A549 (cell line): ENCODE data around the gene HSPA4. TPM values are rescaled to one million over a fixed set of nuclear protein-coding genes. Genes with fewer than 3 reads are reported as not detected.

Source experiments
- ATAC-seq, 2 experiments: fragments of 200-7000 bp in 1 of 2; fragments of >200 bp in 1 of 2; cut with Nextera tagmentation in 1 of 2; cut with Tn5 transposase in 1 of 2; 3 replicates each; pipeline versions ENCODE4 v1.8.0 to v1.9.1; 2018 to 2020; ENCODE audit warnings: mild to moderate bottlenecking in 1 of 2, moderate library complexity in 1 of 2
- CTCF ChIA-PET: fragments of 300-600 bp; sonication (Branson Sonifier 250); formaldehyde crosslinking; extraction: SDS; loops from one replicate; lab custom pipeline; 2021; ENCODE audit warnings: antibody characterized with exemption, inconsistent platforms; lab: Yijun Ruan, JAX
- POLR2A ChIA-PET: fragments of 350-600 bp; formaldehyde crosslinking; extraction: SDS; loops from one replicate; lab custom pipeline; 2021; ENCODE audit warnings: antibody characterized with exemption, inconsistent platforms; lab: Yijun Ruan, JAX
- DNase-seq, 2 experiments: peaks; one replicate each; pipeline versions ENCODE4 v3.0.0 to v3.0.0-alpha.2; 2011 to 2016; ENCODE audit warnings: low read depth in 1 of 2, low spot score in 1 of 2
- FAIRE-seq: peaks from 2 replicates; lab custom pipeline; 2011; peaks lifted over from hg19 to GRCh38; lab: Jason Lieb, UNC
- H3K27ac ChIP-seq, 2 experiments: fragments of >200 bp; sonication (Bioruptor Twin); formaldehyde crosslinking; 3 replicates each; pipeline ENCODE4 v1.5.1; 2016 to 2017
- H3K4me1 ChIP-seq: fragments of >200 bp; sonication (Bioruptor Twin); formaldehyde crosslinking; 3 replicates; pipeline ENCODE4 v1.6.1; 2016
- H3K4me2 ChIP-seq: fragments of >200 bp; sonication (Bioruptor Twin); formaldehyde crosslinking; 3 replicates; pipeline ENCODE4 v1.6.1; 2016
- H3K4me3 ChIP-seq: fragments of >200 bp; sonication (Bioruptor Twin); formaldehyde crosslinking; 3 replicates; pipeline ENCODE4 v1.5.1; 2016
- H3K9me3 ChIP-seq: fragments of >200 bp; sonication (Bioruptor Twin); formaldehyde crosslinking; 3 replicates; pipeline ENCODE4 v1.6.1; 2016
- CBX2 ChIP-seq: fragments of 200-600 bp; sonication (generic); IDR thresholded peaks from 2 replicates; pipeline ENCODE4 v1.6.1; 2016; ENCODE audit warnings: low read depth, mild to moderate bottlenecking, borderline replicate concordance
- CEBPB ChIP-seq, 2 experiments: fragments of >200 bp in 1 of 2; sonication (Bioruptor Twin) in 1 of 2; formaldehyde crosslinking in 1 of 2; IDR thresholded peaks; 2 replicates each; pipeline ENCODE4 v1.6.1; 2012 to 2016
- CHD4 ChIP-seq: fragments of 200-600 bp; sonication (generic); IDR thresholded peaks from 2 replicates; pipeline ENCODE4 v1.6.1; 2016; ENCODE audit warnings: antibody characterized with exemption, mild to moderate bottlenecking, borderline replicate concordance
- ELK1 ChIP-seq: fragments of 150-350 bp; IDR thresholded peaks from 2 replicates; pipeline ENCODE4 v1.6.1; 2014; ENCODE audit warnings: low read depth, mild to moderate bottlenecking, low read length
- HOXB13 ChIP-seq: fragments of 250-450 bp; sonication (Bioruptor Pico); IDR thresholded peaks from 2 replicates; pipeline ENCODE4 v1.5.0; 2020; ENCODE audit warnings: low read depth, mild to moderate bottlenecking, moderate library complexity
- KDM1A ChIP-seq: fragments of 200-600 bp; sonication (generic); IDR thresholded peaks from 2 replicates; pipeline ENCODE4 v1.6.1; 2016; ENCODE audit warnings: low read depth, mild to moderate bottlenecking
- MAFK ChIP-seq: fragments of 450-650 bp; IDR thresholded peaks from 2 replicates; pipeline ENCODE4 v1.6.1; 2014; ENCODE audit not compliant: partially characterized antibody
- MYC ChIP-seq: IDR thresholded peaks from 2 replicates; pipeline ENCODE4 v1.6.1; 2012; ENCODE audit warnings: mild to moderate bottlenecking, inconsistent platforms, low read length, improper control_type of control experiment, borderline replicate concordance
- NFE2L2 ChIP-seq: fragments of 150-350 bp; conservative IDR thresholded peaks from 2 replicates; pipeline ENCODE4 v1.6.1; 2014; ENCODE audit warnings: low read length
- NR3C1 ChIP-seq: fragments of >200 bp; sonication (Bioruptor Twin); formaldehyde crosslinking; IDR thresholded peaks from 3 replicates; pipeline ENCODE4 v1.6.1; 2017
- PHF8 ChIP-seq: fragments of 200-600 bp; sonication (generic); IDR thresholded peaks from 2 replicates; pipeline ENCODE4 v1.6.1; 2016; ENCODE audit warnings: low read depth, mild to moderate bottlenecking, antibody characterized with exemption, moderate library complexity, borderline replicate concordance
- RAD21 ChIP-seq, 2 experiments: fragments of >200 bp in 1 of 2; sonication (Bioruptor Twin) in 1 of 2; formaldehyde crosslinking in 1 of 2; IDR thresholded peaks in 1 of 2; conservative IDR thresholded peaks in 1 of 2; 2 replicates in 1 of 2; 3 replicates in 1 of 2; pipeline ENCODE4 v1.6.1; 2012 to 2018; ENCODE audit warnings: inconsistent platforms in 1 of 2
- RCOR1 ChIP-seq: fragments of 150-350 bp; IDR thresholded peaks from 2 replicates; pipeline ENCODE4 v1.6.1; 2014; ENCODE audit warnings: antibody characterized with exemption, low read length, low read depth
- SMC3 ChIP-seq: fragments of >200 bp; sonication (Bioruptor Twin); formaldehyde crosslinking; IDR thresholded peaks from 3 replicates; pipeline ENCODE4 v1.6.1; 2018; ENCODE audit warnings: inconsistent platforms
- TFCP2L1 ChIP-seq: fragments of 250-450 bp; sonication (Bioruptor Pico); IDR thresholded peaks from 2 replicates; pipeline ENCODE4 v1.5.0; 2021; ENCODE audit warnings: mild to moderate bottlenecking
- ZC3H11A ChIP-seq: fragments of 450-650 bp; IDR thresholded peaks from 2 replicates; pipeline ENCODE4 v1.6.1; 2014; ENCODE audit warnings: antibody characterized with exemption, mild to moderate bottlenecking
- WGBS: methylation state at CpG from one replicate; pipeline ENCODE4 v1.1.6; 2017; ENCODE audit errors: missing lambda C conversion rate; 5-methylcytosine and 5-hydroxymethylcytosine counted together
- polyA plus RNA-seq, 4 experiments: library from polyadenylated mRNA; depleted of rRNA in 3 of 4; stranded (reverse); fragments of >200 nt; fragmentation: RNase III in 1 of 4; extraction: RNeasy Plus Mini Kit Qiagen cat#74134 plus additional on column Dnase treatment in 1 of 4; gene quantifications; 2 replicates in 3 of 4; 3 replicates in 1 of 4; pipeline ENCODE4 v1.2.3, GENCODE V29; 2011 to 2017
- TF ChIP-seq, protein P1 (sequence below): fragments of >200 bp; sonication (Bioruptor Twin); formaldehyde crosslinking; IDR thresholded peaks from 3 replicates; pipeline ENCODE4 v1.6.1; 2016
- TF ChIP-seq, protein P2 (sequence below): fragments of 200-600 bp; sonication (generic); IDR thresholded peaks from 2 replicates; pipeline ENCODE4 v1.6.1; 2016; ENCODE audit warnings: antibody characterized with exemption, mild to moderate bottlenecking, moderate library complexity

HSPA4 gene
- polyA plus RNA-seq, 2 of the 4 experiments (the other 2 are of a cell fraction): 160 to 166 TPM

DNA sequence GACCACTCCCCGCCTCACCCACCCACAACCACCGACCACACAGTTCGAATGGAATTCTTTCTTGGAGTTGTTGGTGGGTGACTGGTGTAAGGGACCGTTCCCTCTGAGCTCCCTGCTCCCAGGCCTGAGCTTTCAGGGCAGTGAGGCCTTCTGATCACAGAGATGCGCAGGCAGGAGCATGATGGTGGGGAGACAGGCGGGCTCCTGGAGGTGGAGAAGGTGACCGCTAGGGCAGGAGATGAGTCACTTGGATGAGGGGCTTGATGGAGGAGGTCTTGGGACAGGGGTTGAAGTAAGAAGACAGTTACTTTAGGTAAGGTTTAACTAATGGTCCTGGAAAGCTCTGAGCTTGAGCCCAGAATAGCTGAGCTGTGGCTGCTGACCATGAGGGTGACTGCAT is 88.5 kb downstream of the HSPA4 start:
- POLR2A ChIA-PET: no interaction called here
- CTCF ChIA-PET: interaction anchor here (0.7 to 2.5 kb wide), 3 partner anchors 9 to 107 kb away, joined by 4 to 11 read pairs (median 5); no protein-coding TSS in a partner anchor
- DNase-seq (no peak), FAIRE-seq (no peak), ATAC-seq (no peak)
- Histone ChIP-seq H3K4me2 (no peak overlapping the region), H3K4me1 (no peaks in the 10 kb centered on the region), H3K9me3 (no peaks in the 10 kb centered on the region), H3K4me3 (no peak overlapping the region), H3K27ac (no peak overlapping the region)
- TF ChIP-seq MAFK: no peak
- TF ChIP-seq TFCP2L1 (CRISPR knock-in tag): no peak
- TF ChIP-seq NFE2L2: no peak
- no peak for TF ChIP-seq ZC3H11A
- no peak for TF ChIP-seq KDM1A
- no peak for TF ChIP-seq MYC
- TF ChIP-seq ELK1: no peak
- no peak for TF ChIP-seq NR3C1
- no peak for TF ChIP-seq RCOR1
- TF ChIP-seq CBX2: no peak
- TF ChIP-seq CHD4: no peak
- WGBS: 78% methylated on average over 7 of the region's 7 CpGs

DNA sequence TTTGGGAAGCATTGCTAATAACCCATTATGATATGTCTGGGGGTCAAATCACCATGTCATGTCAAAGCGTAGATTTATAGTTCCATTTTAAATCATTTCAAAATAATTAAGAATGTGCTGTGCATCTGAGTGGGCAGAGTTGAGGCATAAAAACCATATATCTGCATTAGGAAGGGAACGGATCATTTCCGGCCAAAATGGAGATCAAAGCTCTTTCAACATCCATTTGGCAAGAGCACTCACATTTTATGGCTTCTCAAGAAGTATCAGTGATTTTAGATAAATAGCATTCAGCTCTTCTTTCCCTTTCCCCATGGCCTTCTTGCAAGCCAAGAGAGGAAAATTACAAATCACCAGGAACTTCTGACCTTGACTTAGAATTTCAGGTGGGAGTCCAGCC is 89.9 kb downstream of the HSPA4 start:
- FAIRE-seq: no peak

DNA sequence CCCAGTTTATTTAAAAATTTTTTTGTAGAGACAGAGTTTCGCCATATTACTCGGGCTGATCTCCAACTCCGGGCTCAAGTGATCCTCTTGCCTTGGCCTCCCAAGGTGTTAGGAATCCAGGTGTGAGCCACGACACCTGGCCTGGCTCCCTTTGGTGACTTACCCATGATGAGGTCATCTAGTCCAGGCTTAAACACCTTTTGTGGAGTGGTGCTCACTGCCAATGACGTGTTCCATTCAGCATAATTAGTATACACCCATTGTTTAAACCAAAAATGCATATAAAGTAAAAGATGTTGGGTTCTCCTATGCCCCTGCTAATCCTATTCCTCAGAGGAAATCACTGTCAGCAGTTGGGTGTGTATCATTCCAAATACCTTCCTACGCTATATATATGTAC is 91.0 kb downstream of the HSPA4 start:
- no peak for DNase-seq
- no peak overlapping the region for H3K4me2 ChIP-seq
- no peaks in the 10 kb centered on the region for H3K4me1 ChIP-seq
- TF ChIP-seq, protein P1, sequence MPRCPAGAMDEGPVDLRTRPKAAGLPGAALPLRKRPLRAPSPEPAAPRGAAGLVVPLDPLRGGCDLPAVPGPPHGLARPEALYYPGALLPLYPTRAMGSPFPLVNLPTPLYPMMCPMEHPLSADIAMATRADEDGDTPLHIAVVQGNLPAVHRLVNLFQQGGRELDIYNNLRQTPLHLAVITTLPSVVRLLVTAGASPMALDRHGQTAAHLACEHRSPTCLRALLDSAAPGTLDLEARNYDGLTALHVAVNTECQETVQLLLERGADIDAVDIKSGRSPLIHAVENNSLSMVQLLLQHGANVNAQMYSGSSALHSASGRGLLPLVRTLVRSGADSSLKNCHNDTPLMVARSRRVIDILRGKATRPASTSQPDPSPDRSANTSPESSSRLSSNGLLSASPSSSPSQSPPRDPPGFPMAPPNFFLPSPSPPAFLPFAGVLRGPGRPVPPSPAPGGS: no peak
- TF ChIP-seq HOXB13 (CRISPR knock-in tag): no peak
- no peak for TF ChIP-seq RAD21 (conservative IDR thresholded peaks at IDR 0.05 in 1 of 2, IDR thresholded peaks at IDR 0.05 in 1 of 2)
- TF ChIP-seq CEBPB (IDR thresholded peaks at IDR 0.05): no peak
- TF ChIP-seq, all 56 proteins: peak for 0
- ChIA-PET POLR2A (no interaction called here), CTCF (interaction anchor here (1.2 kb wide), 1 partner anchor 9 kb away, joined by 4 read pairs; no protein-coding TSS in a partner anchor)
- FAIRE-seq (no peak), ATAC-seq (no peak)
- no peaks in the 10 kb centered on the region for H3K9me3 ChIP-seq
- no peak overlapping the region for H3K4me3 ChIP-seq
- H3K27ac ChIP-seq: no peak overlapping the region
- WGBS: 48% methylated on average over 6 of the region's 6 CpGs

More for the DNA sequence above, 89.9 kb downstream of the HSPA4 start:
- POLR2A ChIA-PET: no interaction called here
- Histone ChIP-seq H3K4me2 (no peak overlapping the region), H3K4me1 (no peaks in the 10 kb centered on the region), H3K4me3 (no peak overlapping the region), H3K9me3 (no peaks in the 10 kb centered on the region), H3K27ac (no peak overlapping the region)
- WGBS: 83% methylated on average over 3 of the region's 3 CpGs
- ATAC-seq (no peak), DNase-seq (no peak)
- TF ChIP-seq SMC3: no peak
- TF ChIP-seq NR3C1: no peak
- TF ChIP-seq, protein P2, sequence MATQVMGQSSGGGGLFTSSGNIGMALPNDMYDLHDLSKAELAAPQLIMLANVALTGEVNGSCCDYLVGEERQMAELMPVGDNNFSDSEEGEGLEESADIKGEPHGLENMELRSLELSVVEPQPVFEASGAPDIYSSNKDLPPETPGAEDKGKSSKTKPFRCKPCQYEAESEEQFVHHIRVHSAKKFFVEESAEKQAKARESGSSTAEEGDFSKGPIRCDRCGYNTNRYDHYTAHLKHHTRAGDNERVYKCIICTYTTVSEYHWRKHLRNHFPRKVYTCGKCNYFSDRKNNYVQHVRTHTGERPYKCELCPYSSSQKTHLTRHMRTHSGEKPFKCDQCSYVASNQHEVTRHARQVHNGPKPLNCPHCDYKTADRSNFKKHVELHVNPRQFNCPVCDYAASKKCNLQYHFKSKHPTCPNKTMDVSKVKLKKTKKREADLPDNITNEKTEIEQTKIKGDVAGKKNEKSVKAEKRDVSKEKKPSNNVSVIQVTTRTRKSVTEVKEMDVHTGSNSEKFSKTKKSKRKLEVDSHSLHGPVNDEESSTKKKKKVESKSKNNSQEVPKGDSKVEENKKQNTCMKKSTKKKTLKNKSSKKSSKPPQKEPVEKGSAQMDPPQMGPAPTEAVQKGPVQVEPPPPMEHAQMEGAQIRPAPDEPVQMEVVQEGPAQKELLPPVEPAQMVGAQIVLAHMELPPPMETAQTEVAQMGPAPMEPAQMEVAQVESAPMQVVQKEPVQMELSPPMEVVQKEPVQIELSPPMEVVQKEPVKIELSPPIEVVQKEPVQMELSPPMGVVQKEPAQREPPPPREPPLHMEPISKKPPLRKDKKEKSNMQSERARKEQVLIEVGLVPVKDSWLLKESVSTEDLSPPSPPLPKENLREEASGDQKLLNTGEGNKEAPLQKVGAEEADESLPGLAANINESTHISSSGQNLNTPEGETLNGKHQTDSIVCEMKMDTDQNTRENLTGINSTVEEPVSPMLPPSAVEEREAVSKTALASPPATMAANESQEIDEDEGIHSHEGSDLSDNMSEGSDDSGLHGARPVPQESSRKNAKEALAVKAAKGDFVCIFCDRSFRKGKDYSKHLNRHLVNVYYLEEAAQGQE: no peak
- no peak for TF ChIP-seq PHF8
- CTCF ChIA-PET: interaction anchor here (0.5 to 2.5 kb wide), 2 partner anchors 41 to 106 kb away, joined by 3 to 11 read pairs; no protein-coding TSS in a partner anchor
